ENCODE results near the gene ALG12.

Gene ALG12

DNA sequence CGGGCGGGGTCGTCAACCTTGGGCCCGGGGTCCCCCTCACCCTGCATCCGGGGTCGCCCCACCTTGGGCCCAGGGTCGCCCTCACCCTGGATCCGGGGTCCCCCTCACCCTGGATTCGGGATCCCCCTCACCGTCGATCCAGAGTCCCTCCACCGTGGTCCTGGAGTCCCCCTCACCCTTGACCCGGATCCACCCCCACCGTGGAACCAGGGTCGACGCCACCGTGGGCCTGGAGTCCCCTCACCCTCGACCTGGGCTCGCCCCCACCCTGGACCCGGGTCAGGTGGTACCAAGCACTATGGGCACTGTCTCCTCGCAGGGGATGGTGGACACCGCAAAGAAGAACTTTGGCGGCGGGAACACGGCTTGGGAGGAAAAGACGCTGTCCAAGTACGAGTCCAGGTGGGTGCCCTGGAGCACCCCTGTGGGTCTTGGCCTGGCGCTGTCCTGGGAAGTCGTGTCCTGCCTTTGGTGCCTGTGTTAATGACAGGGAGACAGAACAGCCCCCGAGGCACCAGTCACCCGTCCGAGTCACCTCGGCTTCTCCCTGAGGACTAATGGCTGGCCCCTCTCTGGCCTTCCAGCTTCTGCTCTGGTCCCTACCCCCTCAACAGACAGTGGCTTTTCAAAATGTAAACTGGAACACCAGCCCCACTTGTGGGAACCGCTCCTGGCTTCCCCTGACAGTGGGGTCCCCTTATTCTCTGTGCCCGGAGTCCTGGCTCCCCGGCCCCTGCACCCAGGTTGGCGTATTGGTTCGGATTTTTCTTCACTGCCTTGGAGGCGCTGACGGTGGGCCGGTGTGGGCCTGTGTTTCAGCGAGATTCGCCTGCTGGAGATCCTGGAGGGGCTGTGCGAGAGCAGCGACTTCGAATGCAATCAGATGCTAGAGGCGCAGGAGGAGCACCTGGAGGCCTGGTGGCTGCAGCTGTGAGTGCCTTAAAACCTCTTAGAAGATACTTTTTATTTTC, 958 bp upstream of the ALG12 start:
- Histone ChIP-seq H3K9me3 (replicated peaks in 1 of 11) (no peaks in the 10 kb centered on the region), H3K36me3 (peaks cover 18 to 40% (median 25%) of the 10 kb centered on the region in 11 experiments), H3K4me1 (peaks cover 38 to 69% (median 66%) of the 10 kb centered on the region in 10 experiments), H3K4me3 (peak overlapping the region; percentile 73 to 97 (median 90)), H3K27me3 (no peaks in the 10 kb centered on the region), H3K9ac (peak overlapping the region; percentile 85 to 98 (median 91)), H4K20me1 (peaks cover 4 to 57% (median 15%) of the 10 kb centered on the region in 11 experiments; a peak in 14 of 22 replicates), H3K27ac (peak overlapping the region; percentile 74 to 93 (median 88); a peak in 21 of 22 replicates), H3K4me2 (peak overlapping the region; percentile 92 to 99 (median 95))
- TF ChIP-seq Cebpa-rat (IDR thresholded peaks at IDR 0.05), result no peak

DNA sequence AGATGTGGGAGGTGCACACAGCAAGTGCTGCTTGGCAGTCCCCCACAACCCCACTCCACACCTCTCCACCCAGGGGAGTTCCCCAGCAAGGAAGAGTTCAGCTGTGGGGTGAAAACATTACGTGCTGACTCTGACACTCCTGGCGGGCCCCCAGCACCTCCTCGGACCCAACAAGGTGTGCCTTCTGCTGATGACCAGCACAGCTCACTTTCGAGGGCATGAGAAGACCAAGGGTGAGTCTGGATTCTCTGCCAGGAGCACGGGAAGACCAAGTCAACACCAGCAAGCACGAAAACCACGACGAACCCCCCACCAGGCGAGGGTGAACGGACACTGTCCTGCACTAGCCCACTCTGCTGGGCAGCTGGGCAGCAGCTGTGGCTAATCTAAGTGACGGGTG, 1.4 kb downstream of the ALG12 start:
- peaks cover 40 to 58% (median 46%) of the 10 kb centered on the region in 11 experiments for H3K36me3 ChIP-seq
- H3K27me3 ChIP-seq, result no peaks in the 10 kb centered on the region
- H3K4me2 ChIP-seq, result peak overlapping the region; percentile 87 to 100 (median 97)
- H3K9me3 ChIP-seq (replicated peaks in 1 of 11), result no peaks in the 10 kb centered on the region
- H3K4me1 ChIP-seq, result peaks cover 23 to 48% (median 45%) of the 10 kb centered on the region in 10 experiments
- peak overlapping the region in 8 of 10 experiments; percentile 73 to 97 (median 92); a peak in 11 of 20 replicates for H3K4me3 ChIP-seq
- no peak overlapping the region for H3K27ac ChIP-seq
- H4K20me1 ChIP-seq, result peaks cover 4 to 69% (median 22%) of the 10 kb centered on the region in 11 experiments; a peak in 15 of 22 replicates
- TF ChIP-seq Cebpa-rat (IDR thresholded peaks at IDR 0.05), result no peak
- H3K9ac ChIP-seq, result peak overlapping the region in 9 of 11 experiments; percentile 86 to 98 (median 93); a peak in 10 of 22 replicates

DNA sequence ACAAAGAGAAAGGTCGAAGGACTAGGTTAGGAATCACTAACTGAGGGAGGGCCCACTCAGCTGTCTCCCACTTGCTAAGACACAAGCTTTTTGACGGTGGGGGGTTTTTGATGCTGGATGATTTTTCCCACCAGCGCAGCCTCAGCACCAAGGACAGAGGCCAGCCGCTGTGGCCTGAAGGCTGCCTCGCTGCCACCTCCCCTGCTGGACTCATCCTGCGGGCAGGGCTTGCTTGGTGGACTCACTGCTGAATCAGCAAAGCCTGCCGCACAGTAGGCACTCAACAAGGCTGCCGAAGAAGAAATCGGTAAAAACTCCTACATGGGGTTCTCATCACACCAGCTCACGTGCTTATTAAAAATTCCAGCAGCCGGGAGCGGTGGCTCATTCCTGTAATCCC, 2.6 kb downstream of the ALG12 start:
- TF ChIP-seq Cebpa-rat (IDR thresholded peaks at IDR 0.05), result no peak
- Histone ChIP-seq H3K27me3 (no peaks in the 10 kb centered on the region), H3K4me2 (no peak overlapping the region), H3K9me3 (replicated peaks in 1 of 11) (no peaks in the 10 kb centered on the region), H3K4me3 (no peak overlapping the region), H3K4me1 (peaks cover 23 to 37% (median 33%) of the 10 kb centered on the region in 10 experiments), H3K36me3 (peaks cover 41 to 58% (median 47%) of the 10 kb centered on the region in 11 experiments), H4K20me1 (peaks cover 4 to 71% (median 28%) of the 10 kb centered on the region in 11 experiments; a peak in 15 of 22 replicates), H3K27ac (no peak overlapping the region), H3K9ac (no peak overlapping the region)

DNA sequence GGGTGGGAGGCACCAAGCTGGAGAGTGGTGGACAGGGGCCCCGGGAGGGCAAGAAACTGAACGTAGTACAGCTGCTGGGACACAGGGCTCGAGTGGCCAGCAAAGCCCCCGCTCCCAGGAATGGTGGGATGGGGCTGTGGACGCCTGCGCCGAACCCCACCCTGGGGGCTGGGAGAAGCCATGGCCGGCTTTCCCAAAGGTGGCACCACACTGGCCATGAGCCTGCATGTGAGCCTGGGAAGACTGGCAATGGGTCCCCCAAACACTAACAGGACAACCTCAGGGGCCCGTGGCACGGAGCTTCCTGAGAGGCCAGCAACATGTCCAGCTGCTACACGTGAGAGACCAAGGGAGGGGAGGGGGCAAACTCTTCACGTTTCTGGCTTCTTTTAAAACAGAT, 4.0 kb downstream of the ALG12 start:
- Histone ChIP-seq H3K27ac (no peak overlapping the region), H3K4me1 (peaks cover 11 to 31% (median 21%) of the 10 kb centered on the region in 10 experiments), H3K4me2 (no peak overlapping the region), H3K4me3 (no peak overlapping the region), H3K27me3 (no peaks in the 10 kb centered on the region), H4K20me1 (peaks cover 4 to 77% (median 28%) of the 10 kb centered on the region in 11 experiments; a peak in 17 of 22 replicates), H3K9ac (no peak overlapping the region; a peak in 1 of 22 replicates), H3K9me3 (replicated peaks in 1 of 11) (no peaks in the 10 kb centered on the region), H3K36me3 (peaks cover 43 to 64% (median 54%) of the 10 kb centered on the region in 11 experiments)
- TF ChIP-seq Cebpa-rat (IDR thresholded peaks at IDR 0.05), result no peak

DNA sequence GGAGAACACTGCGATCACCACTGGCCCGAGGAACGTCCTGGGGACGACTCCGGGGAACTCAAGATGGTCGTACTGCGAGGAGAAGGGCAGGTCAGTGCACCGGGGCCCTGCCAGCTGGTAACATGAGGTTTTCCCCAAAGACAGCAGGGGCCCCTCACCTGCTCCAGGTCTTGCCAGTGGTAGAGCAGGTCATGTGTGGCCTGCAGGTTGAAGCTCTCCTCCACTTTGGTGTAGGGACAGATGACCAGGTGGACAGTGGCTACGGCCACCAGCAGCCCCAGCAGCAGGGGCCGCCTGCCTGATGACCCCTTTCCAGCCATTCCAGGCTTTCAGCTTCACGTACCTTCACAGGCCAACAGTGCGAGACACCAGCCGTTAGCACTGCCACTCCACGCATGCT, 4.8 kb downstream of the ALG12 start:
- Histone ChIP-seq H3K4me1 (peaks cover 7 to 27% (median 16%) of the 10 kb centered on the region in 10 experiments; a peak in 19 of 20 replicates), H4K20me1 (peaks cover 4 to 81% (median 28%) of the 10 kb centered on the region in 11 experiments; a peak in 17 of 22 replicates), H3K4me2 (no peak overlapping the region), H3K9me3 (replicated peaks in 1 of 11) (no peaks in the 10 kb centered on the region), H3K9ac (no peak overlapping the region), H3K27me3 (no peaks in the 10 kb centered on the region), H3K27ac (no peak overlapping the region), H3K36me3 (peaks cover 45 to 71% (median 59%) of the 10 kb centered on the region in 11 experiments), H3K4me3 (no peak overlapping the region)
- no peak for TF ChIP-seq Cebpa-rat (IDR thresholded peaks at IDR 0.05)

DNA sequence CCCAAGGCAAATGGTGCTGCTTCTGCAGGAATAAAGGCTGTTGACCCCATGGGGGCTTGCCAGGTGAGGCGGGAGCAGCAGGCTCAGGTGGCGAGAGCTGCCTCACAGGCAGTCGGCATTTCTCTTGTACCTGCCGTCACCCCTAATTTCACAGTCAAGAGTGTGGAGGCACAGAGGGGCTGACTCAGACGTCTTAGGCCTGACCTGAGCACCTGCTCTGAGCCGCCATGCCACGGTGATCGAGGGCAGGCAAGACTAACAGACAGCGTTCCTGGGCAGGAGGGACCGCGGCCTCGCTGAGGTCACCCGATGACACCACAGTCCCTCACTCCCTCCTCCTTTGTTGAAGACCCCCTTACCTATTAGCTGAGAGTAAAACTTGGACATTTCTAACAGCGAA, 5.2 kb downstream of the ALG12 start:
- Histone ChIP-seq H3K4me3 (no peak overlapping the region), H3K4me1 (peaks cover 7 to 27% (median 16%) of the 10 kb centered on the region in 10 experiments; a peak in 19 of 20 replicates), H3K27ac (no peak overlapping the region), H4K20me1 (peaks cover 4 to 81% (median 28%) of the 10 kb centered on the region in 11 experiments; a peak in 17 of 22 replicates), H3K27me3 (no peaks in the 10 kb centered on the region), H3K36me3 (peaks cover 45 to 74% (median 61%) of the 10 kb centered on the region in 11 experiments), H3K9ac (no peak overlapping the region), H3K4me2 (no peak overlapping the region), H3K9me3 (replicated peaks in 1 of 11) (no peaks in the 10 kb centered on the region)
- no peak for TF ChIP-seq Cebpa-rat (IDR thresholded peaks at IDR 0.05)

DNA sequence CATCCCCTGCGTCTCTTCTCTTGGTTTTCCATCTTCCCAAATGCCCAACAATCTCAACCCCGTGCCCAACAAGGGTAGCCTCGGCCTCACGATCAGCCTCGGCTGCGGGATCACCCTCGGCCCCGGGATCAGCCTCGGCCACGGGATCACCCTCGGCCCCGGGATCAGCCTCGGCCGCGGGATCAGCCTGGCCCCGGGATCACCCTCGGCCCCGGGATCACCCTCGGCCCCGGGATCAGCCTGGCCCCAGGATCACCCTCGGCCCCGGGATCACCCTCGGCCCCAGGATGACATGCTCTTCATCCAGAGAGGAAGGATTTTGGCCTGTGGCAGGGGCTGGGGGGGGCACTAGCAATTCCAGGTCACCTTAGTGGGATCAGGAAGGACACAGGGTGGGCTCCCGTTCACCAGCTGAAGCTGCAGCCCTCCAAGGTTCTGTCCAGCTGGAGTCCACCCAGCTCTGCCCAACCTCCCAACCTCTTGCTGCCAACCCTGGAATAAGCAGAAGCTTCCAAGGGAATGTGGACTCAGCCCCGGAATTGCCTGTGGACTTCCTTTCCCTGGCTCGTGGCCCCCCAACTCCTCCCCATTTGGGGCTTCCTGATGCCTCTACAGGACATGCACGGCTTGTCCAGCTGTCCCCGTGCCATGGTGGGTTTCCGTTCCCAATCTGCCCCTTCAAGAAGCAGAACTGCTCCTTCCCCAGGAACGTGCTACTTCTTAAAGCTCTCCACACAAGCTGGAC, 6.2 kb downstream of the ALG12 start:
- Histone ChIP-seq H3K9ac (no peak overlapping the region), H3K4me3 (no peak overlapping the region), H3K27ac (no peak overlapping the region), H3K4me2 (no peak overlapping the region), H3K9me3 (replicated peaks in 1 of 11) (no peaks in the 10 kb centered on the region), H3K36me3 (peaks cover 54 to 83% (median 71%) of the 10 kb centered on the region in 11 experiments), H3K27me3 (no peaks in the 10 kb centered on the region), H4K20me1 (peaks cover 4 to 89% (median 31%) of the 10 kb centered on the region in 11 experiments; a peak in 18 of 22 replicates), H3K4me1 (peaks cover 3 to 19% (median 8%) of the 10 kb centered on the region in 10 experiments; a peak in 19 of 20 replicates)
- no peak for TF ChIP-seq Cebpa-rat (IDR thresholded peaks at IDR 0.05)

DNA sequence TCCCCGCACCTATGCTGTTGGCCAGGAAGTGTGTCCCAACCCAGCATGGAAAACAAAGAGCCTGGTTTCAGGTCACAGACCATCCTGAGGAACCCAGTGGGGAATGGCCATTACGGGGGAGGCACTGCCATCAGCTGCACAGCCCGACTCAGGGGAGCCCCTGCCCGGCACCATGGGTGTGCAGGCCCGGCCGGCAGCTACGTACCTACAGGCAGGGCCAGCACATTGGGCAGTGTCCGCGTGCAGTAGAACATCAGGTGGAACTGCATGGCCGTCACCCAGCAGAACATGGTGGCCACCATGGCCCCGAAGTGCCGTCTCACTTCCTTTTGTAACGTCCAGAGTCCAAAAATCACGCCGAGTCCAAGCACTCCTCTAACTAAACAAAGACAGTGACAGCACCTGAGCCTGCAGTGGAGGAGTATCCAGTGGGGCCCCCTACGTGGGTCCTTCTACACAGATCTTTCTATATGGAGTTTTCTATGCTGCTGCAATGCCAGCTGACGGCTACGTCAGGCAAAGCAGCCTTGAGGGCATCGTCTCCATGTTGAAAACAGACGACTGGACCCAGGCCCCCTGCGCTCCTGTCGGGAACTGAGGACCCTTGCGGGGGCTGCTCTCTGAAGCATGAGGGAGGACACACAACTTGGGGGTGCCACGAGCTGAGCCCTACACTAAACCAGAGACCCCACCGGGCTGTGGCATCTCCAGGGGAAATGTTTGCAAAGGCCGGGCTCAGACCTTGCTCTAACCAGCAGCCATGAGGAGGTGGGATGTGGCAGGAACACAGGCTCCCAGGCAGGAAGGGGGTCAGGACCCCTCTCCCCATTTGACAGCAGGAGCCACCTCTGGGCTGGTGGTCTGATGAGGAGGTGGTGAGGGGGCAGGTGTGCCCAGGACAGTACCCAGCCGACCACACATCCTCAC, 7.7 kb downstream of the ALG12 start:
- Histone ChIP-seq H3K4me1 (peaks cover 0 to 11% (median 2%) of the 10 kb centered on the region in 10 experiments; a peak in 6 of 20 replicates), H3K9ac (no peak overlapping the region), H3K4me3 (no peak overlapping the region), H3K4me2 (peak overlapping the region in 3 of 11 experiments; percentile 11 to 14 (median 13); a peak in 2 of 22 replicates), H4K20me1 (peaks cover 7 to 91% (median 39%) of the 10 kb centered on the region in 11 experiments; a peak in 19 of 22 replicates), H3K27me3 (no peaks in the 10 kb centered on the region), H3K27ac (no peak overlapping the region), H3K36me3 (peaks cover 61 to 97% (median 86%) of the 10 kb centered on the region in 11 experiments), H3K9me3 (replicated peaks in 1 of 11) (no peaks in the 10 kb centered on the region)
- no peak for TF ChIP-seq Cebpa-rat (IDR thresholded peaks at IDR 0.05)

Measured in BLaER1 treated with 17β-estradiol and CSF1 and Interleukin-3, amounts not matched to agents 10 nM and 100 nM (cell line).